HFFc6 (cell line): Measurements from ENCODE around the gene STK11. TPM values are rescaled to one million over a fixed set of nuclear protein-coding genes. Genes with fewer than 3 reads are reported as not detected.
A peak's percentile ranks its signal among the peaks of the same experiment; 100 is the strongest.

Experiments
- DNase-seq: peaks from one replicate; pipeline ENCODE4 v3.0.0-alpha.2; 2018
- H3K27ac Mint-ChIP-seq: 2 replicates; pipeline ENCODE4 v1.8.0; 2020; ENCODE audit warnings: mild to moderate bottlenecking, mixed read lengths
- H3K27me3 Mint-ChIP-seq: 2 replicates; pipeline ENCODE4 v1.8.0; 2021; ENCODE audit warnings: mild to moderate bottlenecking, moderate library complexity, mixed read lengths; ENCODE audit not compliant: insufficient read depth
- H3K36me3 Mint-ChIP-seq: 2 replicates; pipeline ENCODE4 v1.8.0; 2021; ENCODE audit warnings: low read depth, mixed read lengths
- H3K4me1 Mint-ChIP-seq: 2 replicates; pipeline ENCODE4 v1.8.0; 2020; ENCODE audit warnings: low read depth, mixed read lengths
- H3K4me3 Mint-ChIP-seq: 2 replicates; pipeline ENCODE4 v1.8.0; 2020; ENCODE audit warnings: mild to moderate bottlenecking, moderate library complexity, mixed read lengths
- H3K9me3 Mint-ChIP-seq: 2 replicates; pipeline ENCODE4 v1.8.0; 2020; ENCODE audit warnings: mild to moderate bottlenecking, mixed read lengths
- total RNA-seq, 6 experiments: library from RNA; stranded (reverse); fragmentation: NEBNext Ultra II Directional; extraction: Animal tissue kit (Norgen Biotek cat#: 25700); gene quantifications; 2 replicates in 1 of 6; 3 replicates in 5 of 6; pipeline ENCODE4 v1.2.3, GENCODE V29; 2021
- TF ChIP-seq, protein P1 (sequence below): fragments of 200-600 bp; sonication (generic); IDR thresholded peaks from 2 replicates; pipeline ENCODE4 v1.5.0; 2021; ENCODE audit warnings: antibody characterized with exemption, mild to moderate bottlenecking

STK11 gene
- total RNA-seq, 6 experiments from 2014 or later = 52.9 to 59.1 (median 56.7) TPM

DNA sequence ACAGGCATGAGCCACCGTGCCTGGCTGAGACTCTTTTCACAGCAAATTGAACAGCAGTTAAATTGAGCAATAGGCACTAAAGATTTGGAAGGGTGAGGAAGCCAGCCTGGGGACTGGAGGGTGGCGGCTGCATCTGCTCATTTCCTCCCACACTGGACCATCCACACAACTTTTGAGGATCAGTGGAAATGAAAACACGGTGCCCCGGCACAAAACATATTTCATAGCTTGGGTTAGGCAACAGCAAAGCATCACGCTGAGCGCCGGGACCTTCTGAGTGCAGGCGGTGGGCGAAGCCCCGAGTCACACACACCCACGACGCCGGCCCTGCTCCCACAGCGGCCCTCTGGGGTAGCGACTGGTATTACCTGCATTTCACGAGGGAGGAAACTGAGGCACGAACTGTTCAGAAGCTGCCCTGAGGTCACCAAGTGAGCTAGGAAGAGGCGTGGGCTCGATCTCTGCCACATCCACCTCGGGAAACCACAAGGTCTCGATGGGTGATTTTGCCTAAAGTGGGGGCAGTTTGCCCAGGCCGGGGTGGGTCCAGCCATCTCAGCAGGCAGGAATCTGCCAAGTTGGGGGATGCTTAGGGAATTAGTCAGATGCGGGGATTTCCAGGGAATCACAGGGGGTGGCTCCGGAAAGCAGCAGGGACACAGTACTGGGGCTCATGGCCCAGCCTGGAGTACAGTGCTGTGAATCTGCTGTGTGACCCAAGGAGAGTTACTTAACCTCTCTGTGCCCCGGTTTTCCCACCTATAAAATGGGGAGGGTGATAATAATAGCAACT is 28.1 kb upstream of the STK11 start:
- TF ChIP-seq, protein P1, sequence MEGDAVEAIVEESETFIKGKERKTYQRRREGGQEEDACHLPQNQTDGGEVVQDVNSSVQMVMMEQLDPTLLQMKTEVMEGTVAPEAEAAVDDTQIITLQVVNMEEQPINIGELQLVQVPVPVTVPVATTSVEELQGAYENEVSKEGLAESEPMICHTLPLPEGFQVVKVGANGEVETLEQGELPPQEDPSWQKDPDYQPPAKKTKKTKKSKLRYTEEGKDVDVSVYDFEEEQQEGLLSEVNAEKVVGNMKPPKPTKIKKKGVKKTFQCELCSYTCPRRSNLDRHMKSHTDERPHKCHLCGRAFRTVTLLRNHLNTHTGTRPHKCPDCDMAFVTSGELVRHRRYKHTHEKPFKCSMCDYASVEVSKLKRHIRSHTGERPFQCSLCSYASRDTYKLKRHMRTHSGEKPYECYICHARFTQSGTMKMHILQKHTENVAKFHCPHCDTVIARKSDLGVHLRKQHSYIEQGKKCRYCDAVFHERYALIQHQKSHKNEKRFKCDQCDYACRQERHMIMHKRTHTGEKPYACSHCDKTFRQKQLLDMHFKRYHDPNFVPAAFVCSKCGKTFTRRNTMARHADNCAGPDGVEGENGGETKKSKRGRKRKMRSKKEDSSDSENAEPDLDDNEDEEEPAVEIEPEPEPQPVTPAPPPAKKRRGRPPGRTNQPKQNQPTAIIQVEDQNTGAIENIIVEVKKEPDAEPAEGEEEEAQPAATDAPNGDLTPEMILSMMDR = peak; percentile 65
- Mint-ChIP-seq H3K4me3 (peak overlapping the region; percentile 82), H3K36me3 (no peaks in the 10 kb centered on the region), H3K4me1 (peaks cover 38% of the 10 kb centered on the region), H3K27ac (peak overlapping the region; percentile 99), H3K9me3 (no peaks in the 10 kb centered on the region), H3K27me3 (peaks cover 7% of the 10 kb centered on the region)
- DNase-seq = peak; percentile 94

DNA sequence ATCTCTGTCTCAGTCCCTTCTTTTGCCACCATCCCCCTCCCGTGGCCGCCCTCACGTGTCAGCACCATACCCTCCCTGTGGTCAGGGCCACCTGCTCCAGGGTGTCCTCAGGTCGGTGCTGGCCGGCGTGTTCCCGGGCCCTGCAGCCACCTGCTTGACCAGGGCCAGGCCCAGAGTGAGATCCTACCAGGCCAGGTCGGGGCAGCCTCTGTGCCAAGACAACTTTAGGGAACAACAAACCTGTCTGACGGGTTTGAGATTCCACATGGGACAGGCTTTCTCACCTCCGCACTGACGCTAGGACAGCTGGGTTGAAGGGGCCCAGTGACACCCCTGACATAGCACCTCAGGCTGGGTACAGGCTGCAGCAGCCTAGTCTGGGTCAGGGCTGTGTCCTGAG is 24.0 kb upstream of the STK11 start:
- Mint-ChIP-seq H3K27ac (peak overlapping the region; percentile 75), H3K36me3 (no peaks in the 10 kb centered on the region), H3K9me3 (no peaks in the 10 kb centered on the region), H3K27me3 (peaks cover 4% of the 10 kb centered on the region), H3K4me1 (peaks cover 26% of the 10 kb centered on the region), H3K4me3 (peak overlapping the region; percentile 29; the same call in 1 of the 2 replicates)
- DNase-seq = no peak
- TF ChIP-seq, protein P1 = no peak

DNA sequence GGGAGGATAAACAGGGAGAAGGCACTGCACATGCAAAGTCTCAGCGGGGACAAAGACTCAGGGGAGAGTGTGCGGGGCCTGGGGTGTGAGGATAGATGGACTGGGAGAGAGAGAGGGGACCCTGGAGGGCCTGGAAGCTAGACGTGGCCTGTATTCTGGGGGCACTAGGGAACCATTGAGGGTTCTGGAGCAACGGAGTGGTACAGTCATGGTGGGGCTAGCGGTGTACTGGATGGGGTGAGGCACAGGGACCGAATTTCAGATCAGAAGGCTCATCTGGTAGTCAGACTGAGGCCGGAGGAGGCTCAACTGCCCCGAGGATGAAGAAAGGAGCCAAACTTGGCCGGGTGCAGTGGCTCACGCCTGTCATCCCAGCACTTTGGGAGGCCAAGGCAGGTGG is 23.5 kb upstream of the STK11 start:
- Mint-ChIP-seq H3K36me3 (no peaks in the 10 kb centered on the region), H3K4me3 (no peak overlapping the region), H3K4me1 (peaks cover 24% of the 10 kb centered on the region), H3K27ac (no peak overlapping the region), H3K9me3 (no peaks in the 10 kb centered on the region), H3K27me3 (peaks cover 2% of the 10 kb centered on the region)
- TF ChIP-seq, protein P1 = no peak
- DNase-seq = no peak

DNA sequence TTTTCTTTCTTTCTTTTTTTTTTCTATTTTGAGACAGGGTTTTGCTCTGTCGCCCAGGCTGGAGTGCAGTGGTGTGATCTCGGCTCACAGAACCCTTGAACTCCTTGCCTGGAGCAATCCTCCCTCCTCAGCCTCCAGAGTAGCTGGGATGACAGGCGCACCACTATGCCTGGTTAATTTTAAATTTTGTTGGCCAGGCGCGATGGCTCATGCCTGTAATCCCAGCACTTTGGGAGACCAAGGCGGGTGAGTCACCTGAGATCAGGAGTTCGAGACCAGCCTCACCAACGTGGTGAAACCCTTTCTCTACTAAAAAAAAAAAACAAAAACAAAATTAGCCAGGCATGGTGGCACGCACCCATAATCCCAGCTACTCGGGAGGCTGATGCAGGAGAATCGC is 22.9 kb upstream of the STK11 start:
- Mint-ChIP-seq H3K4me3 (no peak overlapping the region), H3K4me1 (peaks cover 17% of the 10 kb centered on the region), H3K27me3 (peaks cover 2% of the 10 kb centered on the region), H3K27ac (no peak overlapping the region), H3K9me3 (no peaks in the 10 kb centered on the region), H3K36me3 (no peaks in the 10 kb centered on the region)
- DNase-seq = no peak
- TF ChIP-seq, protein P1 = no peak

DNA sequence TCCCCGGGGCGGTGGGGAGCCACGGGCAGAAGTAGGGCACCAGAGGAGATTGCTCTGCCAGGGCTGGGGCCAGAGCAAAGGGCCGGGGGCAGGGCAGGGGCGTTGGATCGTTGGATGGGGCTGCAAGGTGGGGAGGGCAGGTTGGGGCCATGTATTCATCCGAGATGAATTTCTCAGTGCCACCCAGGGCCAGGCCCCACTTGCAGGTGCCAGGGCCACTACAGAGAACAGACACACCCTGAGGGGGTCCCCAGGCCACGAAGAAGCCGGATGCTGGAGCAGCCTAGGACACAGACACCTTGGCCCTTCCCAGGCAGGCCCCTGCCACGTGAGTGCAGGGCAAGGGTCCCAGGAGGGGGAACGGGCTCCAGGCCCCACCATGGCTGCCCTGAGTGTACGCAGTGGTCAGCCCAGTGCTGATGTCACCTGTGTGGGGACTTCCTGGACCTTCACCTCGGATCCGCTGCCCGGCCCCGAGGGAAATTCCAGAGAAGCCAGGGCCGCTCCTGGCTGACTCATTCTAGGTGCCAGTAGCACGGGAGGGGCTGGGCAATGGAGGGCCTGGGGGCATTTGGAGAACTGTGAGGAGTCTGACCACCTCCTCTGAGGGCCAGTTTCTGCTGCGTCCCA is 21.9 kb upstream of the STK11 start:
- Mint-ChIP-seq H3K27me3 (peaks cover 2% of the 10 kb centered on the region), H3K36me3 (no peaks in the 10 kb centered on the region), H3K4me1 (peaks cover 13% of the 10 kb centered on the region), H3K4me3 (no peak overlapping the region), H3K27ac (no peak overlapping the region), H3K9me3 (no peaks in the 10 kb centered on the region)
- TF ChIP-seq, protein P1 = no peak
- peak; percentile 30 for DNase-seq
